Measurements from ENCODE around the gene FOXP1.

The FOXP1 gene

GRCh38 chr3:71168880-71169411 lies 414.6 kb downstream of the FOXP1 start:
- no peak for DNase-seq (ENCODE audit: low spot score)

- no peak for DNase-seq (ENCODE audit: low spot score)
These were observed 415.3 kb downstream of the FOXP1 start for GRCh38 chr3:71168121-71168721.

GRCh38 chr3:71166339-71167240 lies 416.9 kb downstream of the FOXP1 start:
- no peak for DNase-seq (ENCODE audit: low spot score)

GRCh38 chr3:71164881-71165280 lies 418.6 kb downstream of the FOXP1 start:
- DNase-seq (ENCODE audit: low spot score): no peak

- DNase-seq (ENCODE audit: low spot score): no peak
These were observed 420.2 kb downstream of the FOXP1 start for GRCh38 chr3:71163198-71163918.

- no peak for DNase-seq (ENCODE audit: low spot score)
These were observed 421.3 kb downstream of the FOXP1 start for GRCh38 chr3:71162221-71162620.

- no peak for DNase-seq (ENCODE audit: low spot score)
These were observed 422.6 kb downstream of the FOXP1 start for GRCh38 chr3:71160785-71161546.

- no peak for DNase-seq (ENCODE audit: low spot score)
These were observed 427.4 kb downstream of the FOXP1 start for GRCh38 chr3:71156062-71156665.

- no peak for DNase-seq (ENCODE audit: low spot score)
These were observed 428.7 kb downstream of the FOXP1 start for GRCh38 chr3:71154846-71155245.

- peak; percentile 61 for DNase-seq (ENCODE audit: low spot score)
These were observed 429.8 kb downstream of the FOXP1 start for GRCh38 chr3:71153713-71154112.

GRCh38 chr3:71152892-71153265 lies 430.6 kb downstream of the FOXP1 start:
- DNase-seq (ENCODE audit: low spot score): no peak

GRCh38 chr3:71152039-71152891 lies 431.3 kb downstream of the FOXP1 start:
- DNase-seq (ENCODE audit: low spot score): no peak

- DNase-seq (ENCODE audit: low spot score): no peak
These were observed 433.3 kb downstream of the FOXP1 start for GRCh38 chr3:71149959-71150954.

GRCh38 chr3:71148455-71149060 lies 435.0 kb downstream of the FOXP1 start:
- no peak for DNase-seq (ENCODE audit: low spot score)

- no peak for DNase-seq (ENCODE audit: low spot score)
These were observed 436.9 kb downstream of the FOXP1 start for GRCh38 chr3:71146673-71147072.

- no peak for DNase-seq (ENCODE audit: low spot score)
These were observed 437.6 kb downstream of the FOXP1 start for GRCh38 chr3:71145954-71146353.

- DNase-seq (ENCODE audit: low spot score): no peak
These were observed 438.8 kb downstream of the FOXP1 start for GRCh38 chr3:71144525-71145253.

GRCh38 chr3:71143493-71143892 lies 440.0 kb downstream of the FOXP1 start:
- no peak for DNase-seq (ENCODE audit: low spot score)

All from LoVo (cell line).